HFF-Myc (cell line): Measurements from ENCODE around the gene MAP4K3.
A peak's percentile ranks its signal among the peaks of the same experiment; 100 is the strongest.

Experiments used
- DNase-seq: peaks from one replicate; pipeline ENCODE4 v3.0.0-alpha.2; 2011; ENCODE audit warnings: low read depth; ENCODE audit errors: extremely low read depth
- H3K4me3 ChIP-seq: replicated peaks from 2 replicates; pipeline ENCODE4 v1.5.1; 2011; ENCODE audit warnings: low read depth, mild to moderate bottlenecking, control low read depth, low read length
- TF ChIP-seq, protein P1 (sequence below): IDR thresholded peaks from 2 replicates; pipeline ENCODE4 v1.5.1; 2012; ENCODE audit warnings: mild to moderate bottlenecking, low read depth, low read length, control low read depth; ENCODE audit errors: missing control alignments

The MAP4K3 gene

DNA sequence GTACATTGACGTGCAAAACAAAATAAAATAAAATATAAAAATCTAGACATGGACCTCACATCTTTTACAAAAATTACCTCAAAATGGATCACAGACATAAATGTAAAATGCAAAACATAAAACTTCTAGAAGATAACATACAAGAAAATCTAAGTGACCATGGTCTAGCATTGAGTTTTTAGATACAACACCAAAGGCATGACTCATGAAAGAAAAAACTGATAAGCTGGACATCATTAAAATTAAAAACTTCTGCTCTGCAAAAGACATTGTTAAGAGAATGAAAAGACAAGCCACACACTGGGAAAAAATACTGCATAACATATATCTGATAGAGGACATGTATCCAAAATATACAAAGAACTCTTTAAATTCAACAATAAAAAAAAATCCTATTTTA lies 14.4 kb downstream of the MAP4K3 start:
- TF ChIP-seq, protein P1, sequence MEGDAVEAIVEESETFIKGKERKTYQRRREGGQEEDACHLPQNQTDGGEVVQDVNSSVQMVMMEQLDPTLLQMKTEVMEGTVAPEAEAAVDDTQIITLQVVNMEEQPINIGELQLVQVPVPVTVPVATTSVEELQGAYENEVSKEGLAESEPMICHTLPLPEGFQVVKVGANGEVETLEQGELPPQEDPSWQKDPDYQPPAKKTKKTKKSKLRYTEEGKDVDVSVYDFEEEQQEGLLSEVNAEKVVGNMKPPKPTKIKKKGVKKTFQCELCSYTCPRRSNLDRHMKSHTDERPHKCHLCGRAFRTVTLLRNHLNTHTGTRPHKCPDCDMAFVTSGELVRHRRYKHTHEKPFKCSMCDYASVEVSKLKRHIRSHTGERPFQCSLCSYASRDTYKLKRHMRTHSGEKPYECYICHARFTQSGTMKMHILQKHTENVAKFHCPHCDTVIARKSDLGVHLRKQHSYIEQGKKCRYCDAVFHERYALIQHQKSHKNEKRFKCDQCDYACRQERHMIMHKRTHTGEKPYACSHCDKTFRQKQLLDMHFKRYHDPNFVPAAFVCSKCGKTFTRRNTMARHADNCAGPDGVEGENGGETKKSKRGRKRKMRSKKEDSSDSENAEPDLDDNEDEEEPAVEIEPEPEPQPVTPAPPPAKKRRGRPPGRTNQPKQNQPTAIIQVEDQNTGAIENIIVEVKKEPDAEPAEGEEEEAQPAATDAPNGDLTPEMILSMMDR, result no peak
- DNase-seq, result no peak
- H3K4me3 ChIP-seq, result no peak overlapping the region

DNA sequence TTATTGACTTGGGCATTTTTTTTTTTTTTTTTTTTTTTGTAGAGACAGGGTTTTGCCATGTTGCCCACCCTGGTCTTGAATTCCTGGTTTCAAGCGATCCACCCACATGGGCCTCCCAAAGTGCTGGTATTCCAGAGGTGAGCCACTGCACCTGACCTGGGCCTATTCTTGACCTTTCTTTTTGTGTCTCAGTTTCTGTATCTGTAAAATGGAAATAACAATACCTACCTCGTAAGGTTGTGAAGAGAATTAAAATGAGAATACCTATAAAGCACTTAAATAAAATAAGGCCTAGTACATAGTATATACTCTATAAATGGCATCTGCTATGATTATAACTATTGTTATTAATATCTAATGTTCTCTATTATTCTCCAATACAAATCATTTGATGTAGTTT lies 15.7 kb downstream of the MAP4K3 start:
- no peak for DNase-seq
- TF ChIP-seq, protein P1, result no peak
- H3K4me3 ChIP-seq, result no peak overlapping the region

- DNase-seq, result no peak
- no peak overlapping the region for H3K4me3 ChIP-seq
- TF ChIP-seq, protein P1, result no peak
Measured at GRCh38 chr2:39419282-39420223, 17.5 kb downstream of the MAP4K3 start.

DNA sequence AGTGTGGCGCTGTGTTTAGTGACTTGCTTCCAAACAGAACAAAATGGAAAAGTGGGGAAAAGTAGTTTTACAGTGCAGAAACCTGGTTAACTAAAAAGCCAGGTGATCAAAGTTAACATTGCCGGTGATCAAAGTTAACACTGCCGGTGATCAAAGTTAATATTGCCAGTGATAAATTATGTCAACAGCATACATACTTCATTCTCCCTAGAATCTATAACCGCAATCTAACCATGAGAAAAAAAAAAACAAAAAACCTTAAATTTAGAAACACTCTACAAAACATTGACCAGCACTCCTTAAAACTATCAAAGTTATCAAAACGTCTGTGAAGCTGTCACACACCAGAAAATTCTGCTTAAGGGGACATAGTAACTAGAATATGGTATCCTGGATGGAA lies 18.6 kb downstream of the MAP4K3 start:
- DNase-seq, result no peak
- TF ChIP-seq, protein P1, result no peak
- no peak overlapping the region for H3K4me3 ChIP-seq

DNA sequence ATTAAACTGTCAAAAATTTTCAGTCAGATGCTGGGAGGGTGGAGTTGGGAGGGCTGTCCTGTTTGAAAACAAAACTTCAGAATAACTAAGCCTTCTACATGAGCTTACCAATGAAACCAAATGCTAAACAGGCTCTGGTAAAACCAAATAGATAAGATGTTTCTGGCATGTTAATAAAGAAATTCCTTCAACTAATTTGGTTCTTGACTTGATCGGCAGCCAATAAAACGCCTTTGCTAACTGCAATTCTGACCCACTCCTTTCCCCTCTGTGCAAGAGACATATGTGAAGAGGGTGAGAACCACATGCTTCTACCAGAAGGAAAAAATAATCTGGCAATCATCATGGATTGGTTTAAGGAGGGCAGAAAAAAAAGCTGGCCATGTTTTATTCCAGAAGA lies 20.9 kb downstream of the MAP4K3 start:
- DNase-seq, result peak; percentile 51
- H3K4me3 ChIP-seq, result no peak overlapping the region
- TF ChIP-seq, protein P1, result no peak

- DNase-seq, result no peak
- TF ChIP-seq, protein P1, result no peak
- H3K4me3 ChIP-seq, result no peak overlapping the region
Measured at GRCh38 chr2:39413063-39413737, 23.9 kb downstream of the MAP4K3 start.
